ENCODE results near the gene POLR2E. TPM values are rescaled to one million over a fixed set of nuclear protein-coding genes. Genes with fewer than 3 reads are reported as not detected.

Gene POLR2E
- total RNA-seq, 4 donors from 2014 or later, result 84.1 to 142 (median 111) TPM

DNA sequence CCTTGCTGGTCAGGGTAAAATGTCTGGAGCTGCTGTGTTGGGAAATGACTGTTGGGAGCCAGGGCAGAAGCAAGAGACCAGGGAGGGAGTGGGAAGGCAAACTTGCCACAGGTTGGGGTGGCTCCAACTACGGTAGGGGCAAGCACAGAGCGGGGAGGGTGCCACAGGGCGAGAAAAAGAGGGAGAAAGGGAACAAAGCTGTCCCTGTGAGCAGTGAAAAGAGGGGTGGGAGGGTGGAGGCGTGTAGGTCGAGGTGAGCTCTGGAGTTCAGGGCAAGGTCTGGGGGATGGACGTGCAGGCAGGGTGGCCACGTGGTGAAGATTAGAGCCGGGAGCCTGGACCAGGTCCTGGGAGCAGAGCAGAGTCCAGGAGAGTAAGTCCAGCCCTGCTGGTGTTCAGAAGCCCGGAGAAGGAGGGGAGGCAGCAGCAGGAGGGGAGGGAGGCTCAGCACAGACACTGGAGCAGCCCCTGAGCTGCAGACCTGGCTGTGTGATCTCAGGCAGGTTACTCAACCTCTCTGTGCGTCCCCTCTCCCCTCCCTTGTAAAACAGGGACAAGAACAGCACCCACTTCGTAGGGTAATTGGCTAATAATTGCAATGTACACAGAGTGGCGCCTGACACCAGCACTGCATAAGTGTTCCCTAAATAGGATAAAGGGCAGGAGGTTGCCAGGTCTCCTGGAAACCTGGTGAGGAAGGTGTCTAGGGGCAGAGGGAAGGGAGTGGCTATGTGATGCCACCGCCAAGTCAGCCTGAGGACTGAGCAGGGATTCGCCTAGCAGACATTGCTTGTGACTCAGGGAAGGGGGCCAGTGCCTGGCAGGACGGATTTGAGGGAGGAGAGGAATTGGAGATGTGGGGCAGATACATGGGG, 3.2 kb upstream of the POLR2E start:
- Histone ChIP-seq H3K4me3 (no peak overlapping the region), H3K4me1 (peaks cover 76% of the 10 kb centered on the region), H3K27me3 (no peaks in the 10 kb centered on the region), H3K27ac (peak overlapping the region; percentile 100), H3K36me3 (peaks cover 4% of the 10 kb centered on the region), H3K9me3 (no peaks in the 10 kb centered on the region)
- TF ChIP-seq, protein P1, sequence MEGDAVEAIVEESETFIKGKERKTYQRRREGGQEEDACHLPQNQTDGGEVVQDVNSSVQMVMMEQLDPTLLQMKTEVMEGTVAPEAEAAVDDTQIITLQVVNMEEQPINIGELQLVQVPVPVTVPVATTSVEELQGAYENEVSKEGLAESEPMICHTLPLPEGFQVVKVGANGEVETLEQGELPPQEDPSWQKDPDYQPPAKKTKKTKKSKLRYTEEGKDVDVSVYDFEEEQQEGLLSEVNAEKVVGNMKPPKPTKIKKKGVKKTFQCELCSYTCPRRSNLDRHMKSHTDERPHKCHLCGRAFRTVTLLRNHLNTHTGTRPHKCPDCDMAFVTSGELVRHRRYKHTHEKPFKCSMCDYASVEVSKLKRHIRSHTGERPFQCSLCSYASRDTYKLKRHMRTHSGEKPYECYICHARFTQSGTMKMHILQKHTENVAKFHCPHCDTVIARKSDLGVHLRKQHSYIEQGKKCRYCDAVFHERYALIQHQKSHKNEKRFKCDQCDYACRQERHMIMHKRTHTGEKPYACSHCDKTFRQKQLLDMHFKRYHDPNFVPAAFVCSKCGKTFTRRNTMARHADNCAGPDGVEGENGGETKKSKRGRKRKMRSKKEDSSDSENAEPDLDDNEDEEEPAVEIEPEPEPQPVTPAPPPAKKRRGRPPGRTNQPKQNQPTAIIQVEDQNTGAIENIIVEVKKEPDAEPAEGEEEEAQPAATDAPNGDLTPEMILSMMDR (IDR thresholded peaks at IDR 0.05), result no peak
- TF ChIP-seq POLR2A (IDR thresholded peaks at IDR 0.05), result no peak
- TF ChIP-seq POLR2AphosphoS5 (IDR thresholded peaks at IDR 0.05), result peak in 1 of 3 donors; percentile 21
- TF ChIP-seq EP300 (IDR thresholded peaks at IDR 0.05), result no peak
- DNase-seq (ENCODE audit: low spot score in 2 of 2), result peak in 1 of 2 donors; percentile 88
- 36% methylated on average over 15 of the region's 15 CpGs for WGBS

DNA sequence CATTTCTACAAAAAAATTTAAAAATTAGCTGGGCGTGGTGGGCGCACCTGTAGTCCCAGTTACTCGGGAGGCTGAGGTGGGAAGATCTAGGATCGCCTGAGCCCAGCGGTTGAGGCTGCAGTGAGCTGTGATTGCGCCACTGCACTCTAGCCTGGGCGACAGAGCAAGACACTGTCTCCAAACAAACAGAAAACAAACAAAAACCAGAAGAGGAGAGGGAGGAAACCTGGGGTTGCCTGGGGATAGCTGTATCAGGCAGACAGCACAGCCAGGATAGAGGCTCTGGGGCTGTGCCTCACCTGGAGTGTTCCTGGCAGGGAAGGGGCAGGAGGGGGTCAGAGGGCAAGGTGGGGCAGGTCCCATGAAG, 2.6 kb upstream of the POLR2E start:
- TF ChIP-seq EP300 (IDR thresholded peaks at IDR 0.05) (no peak), POLR2AphosphoS5 (IDR thresholded peaks at IDR 0.05) (no peak), POLR2A (IDR thresholded peaks at IDR 0.05) (no peak)
- TF ChIP-seq, protein P1 (IDR thresholded peaks at IDR 0.05), result no peak
- peaks cover 73% of the 10 kb centered on the region for H3K4me1 ChIP-seq
- H3K36me3 ChIP-seq, result peaks cover 8% of the 10 kb centered on the region
- peak overlapping the region; percentile 100 for H3K27ac ChIP-seq
- WGBS, result 67% methylated on average over 7 of the region's 7 CpGs
- no peak overlapping the region for H3K4me3 ChIP-seq
- H3K9me3 ChIP-seq, result no peaks in the 10 kb centered on the region
- no peak for DNase-seq (ENCODE audit: low spot score in 2 of 2)
- H3K27me3 ChIP-seq, result no peaks in the 10 kb centered on the region

DNA sequence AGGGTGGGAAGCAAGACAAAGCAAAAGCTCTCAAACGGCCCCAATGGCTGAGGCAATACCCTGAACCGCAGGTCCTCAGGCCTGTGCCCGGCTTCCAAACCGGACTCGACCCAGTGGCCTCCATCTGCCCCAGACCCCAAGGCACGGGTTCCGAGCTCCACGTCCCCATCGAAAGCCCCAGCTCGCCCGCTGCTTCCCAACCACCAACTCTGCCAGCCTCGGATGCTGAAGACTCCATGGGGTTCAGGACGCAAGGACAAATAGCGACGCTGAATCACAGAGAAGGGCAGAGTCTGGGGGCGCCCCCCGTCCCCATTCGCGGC, 559 bp downstream of the POLR2E start:
- DNase-seq (ENCODE audit: low spot score in 2 of 2), result no peak
- no peaks in the 10 kb centered on the region for H3K27me3 ChIP-seq
- peak overlapping the region; percentile 96 for H3K4me3 ChIP-seq
- no peaks in the 10 kb centered on the region for H3K9me3 ChIP-seq
- H3K27ac ChIP-seq, result peak overlapping the region; percentile 80
- peaks cover 30% of the 10 kb centered on the region for H3K36me3 ChIP-seq
- 1% methylated on average over 19 of the region's 19 CpGs for WGBS
- H3K4me1 ChIP-seq, result peaks cover 48% of the 10 kb centered on the region
- TF ChIP-seq, protein P1 (IDR thresholded peaks at IDR 0.05), result no peak
- no peak for TF ChIP-seq POLR2A (IDR thresholded peaks at IDR 0.05)
- no peak for TF ChIP-seq POLR2AphosphoS5 (IDR thresholded peaks at IDR 0.05)
- TF ChIP-seq EP300 (IDR thresholded peaks at IDR 0.05), result no peak

DNA sequence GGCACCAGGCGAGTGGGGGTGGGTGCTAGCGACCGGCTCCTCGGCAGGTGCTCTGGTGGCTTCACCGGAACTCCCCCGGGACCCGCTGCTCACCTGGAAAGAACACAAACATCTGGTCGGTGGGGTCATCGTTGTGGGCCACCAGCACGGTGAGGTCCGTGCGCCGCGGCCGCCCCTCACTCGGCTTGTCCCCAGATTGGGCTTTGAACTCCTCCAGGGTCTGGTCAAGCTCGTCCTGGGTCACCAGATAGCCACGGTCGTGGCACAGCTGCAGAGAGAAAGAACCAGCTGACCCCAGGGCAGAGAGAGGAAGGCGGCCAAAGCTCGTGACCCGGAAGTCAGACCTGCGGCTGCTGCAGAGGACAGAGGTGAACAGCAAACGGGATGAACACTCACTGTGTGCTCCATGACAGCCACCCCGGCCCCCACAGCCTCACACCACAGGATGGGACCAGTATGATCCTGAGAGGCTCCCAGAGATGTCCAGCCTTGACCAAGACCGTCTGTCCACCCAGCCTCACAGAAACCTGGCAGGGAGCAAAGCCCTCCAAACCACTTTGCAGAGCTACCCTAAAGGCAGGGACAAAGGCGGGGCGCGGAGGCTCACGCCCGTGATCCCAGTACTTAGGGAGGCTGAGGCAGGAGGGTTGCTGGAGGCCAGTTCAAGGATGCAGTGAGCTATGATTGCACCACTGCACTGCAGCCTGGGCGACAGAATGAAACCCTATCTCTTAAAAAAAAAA, 1.2 kb downstream of the POLR2E start:
- Histone ChIP-seq H3K4me1 (peaks cover 49% of the 10 kb centered on the region), H3K4me3 (peak overlapping the region; percentile 96), H3K9me3 (no peaks in the 10 kb centered on the region), H3K27ac (no peak overlapping the region), H3K36me3 (peaks cover 36% of the 10 kb centered on the region), H3K27me3 (no peaks in the 10 kb centered on the region)
- TF ChIP-seq POLR2A (IDR thresholded peaks at IDR 0.05) (no peak), POLR2AphosphoS5 (IDR thresholded peaks at IDR 0.05) (no peak), EP300 (IDR thresholded peaks at IDR 0.05) (no peak)
- TF ChIP-seq, protein P1 (IDR thresholded peaks at IDR 0.05), result no peak
- WGBS, result 54% methylated on average over 25 of the region's 32 CpGs
- DNase-seq (ENCODE audit: low spot score in 2 of 2), result no peak

DNA sequence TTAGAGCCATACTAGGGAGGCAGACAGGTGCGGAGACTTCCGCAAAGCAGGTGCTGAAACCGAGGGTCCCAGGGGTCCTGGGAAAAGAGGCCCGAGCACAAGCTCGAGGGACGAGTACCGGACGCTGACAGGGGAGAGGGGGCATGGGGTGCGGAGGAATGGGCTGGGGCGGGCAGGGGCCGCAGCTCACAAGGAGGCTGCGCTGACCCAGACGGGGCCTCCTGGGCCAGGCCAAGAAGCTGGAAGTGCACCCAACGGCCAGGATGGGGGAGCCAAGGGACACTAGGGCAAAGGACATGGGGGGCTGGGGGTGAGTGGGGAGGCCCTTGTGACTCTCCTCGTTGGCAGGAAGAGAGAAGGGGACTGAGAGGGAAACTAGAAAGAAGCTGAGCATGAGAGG, 1.8 kb downstream of the POLR2E start:
- H3K27me3 ChIP-seq, result no peaks in the 10 kb centered on the region
- TF ChIP-seq, protein P1 (IDR thresholded peaks at IDR 0.05), result no peak
- TF ChIP-seq EP300 (IDR thresholded peaks at IDR 0.05), result no peak
- no peak for TF ChIP-seq POLR2A (IDR thresholded peaks at IDR 0.05)
- no peak for TF ChIP-seq POLR2AphosphoS5 (IDR thresholded peaks at IDR 0.05)
- no peak for DNase-seq (ENCODE audit: low spot score in 2 of 2)
- WGBS, result 86% methylated on average over 15 of the region's 15 CpGs
- peaks cover 49% of the 10 kb centered on the region for H3K4me1 ChIP-seq
- peak overlapping the region; percentile 96 for H3K4me3 ChIP-seq
- H3K36me3 ChIP-seq, result peaks cover 43% of the 10 kb centered on the region
- no peak overlapping the region for H3K27ac ChIP-seq
- H3K9me3 ChIP-seq, result no peaks in the 10 kb centered on the region
